AG10803 (cell line): Measurements from ENCODE around the gene FNIP2.

Experiments
- DNase-seq: peaks from one replicate; pipeline ENCODE4 v3.0.0; 2010; ENCODE audit warnings: low read depth
- H3K4me3 ChIP-seq: 2 replicates; pipeline ENCODE4 v1.5.1; 2011; ENCODE audit warnings: mild to moderate bottlenecking, low read length, control low read depth
- TF ChIP-seq, protein P1 (sequence below): conservative IDR thresholded peaks from 2 replicates; pipeline ENCODE4 v1.5.1; 2011; ENCODE audit warnings: mild to moderate bottlenecking, low read length, control low read depth, inconsistent platforms

Gene FNIP2

GRCh38 chr4:158845311-158846041 is 76.7 kb downstream of the FNIP2 start:
- TF ChIP-seq, protein P1, sequence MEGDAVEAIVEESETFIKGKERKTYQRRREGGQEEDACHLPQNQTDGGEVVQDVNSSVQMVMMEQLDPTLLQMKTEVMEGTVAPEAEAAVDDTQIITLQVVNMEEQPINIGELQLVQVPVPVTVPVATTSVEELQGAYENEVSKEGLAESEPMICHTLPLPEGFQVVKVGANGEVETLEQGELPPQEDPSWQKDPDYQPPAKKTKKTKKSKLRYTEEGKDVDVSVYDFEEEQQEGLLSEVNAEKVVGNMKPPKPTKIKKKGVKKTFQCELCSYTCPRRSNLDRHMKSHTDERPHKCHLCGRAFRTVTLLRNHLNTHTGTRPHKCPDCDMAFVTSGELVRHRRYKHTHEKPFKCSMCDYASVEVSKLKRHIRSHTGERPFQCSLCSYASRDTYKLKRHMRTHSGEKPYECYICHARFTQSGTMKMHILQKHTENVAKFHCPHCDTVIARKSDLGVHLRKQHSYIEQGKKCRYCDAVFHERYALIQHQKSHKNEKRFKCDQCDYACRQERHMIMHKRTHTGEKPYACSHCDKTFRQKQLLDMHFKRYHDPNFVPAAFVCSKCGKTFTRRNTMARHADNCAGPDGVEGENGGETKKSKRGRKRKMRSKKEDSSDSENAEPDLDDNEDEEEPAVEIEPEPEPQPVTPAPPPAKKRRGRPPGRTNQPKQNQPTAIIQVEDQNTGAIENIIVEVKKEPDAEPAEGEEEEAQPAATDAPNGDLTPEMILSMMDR: no peak
- H3K4me3 ChIP-seq: no peak overlapping the region
- no peak for DNase-seq

DNA sequence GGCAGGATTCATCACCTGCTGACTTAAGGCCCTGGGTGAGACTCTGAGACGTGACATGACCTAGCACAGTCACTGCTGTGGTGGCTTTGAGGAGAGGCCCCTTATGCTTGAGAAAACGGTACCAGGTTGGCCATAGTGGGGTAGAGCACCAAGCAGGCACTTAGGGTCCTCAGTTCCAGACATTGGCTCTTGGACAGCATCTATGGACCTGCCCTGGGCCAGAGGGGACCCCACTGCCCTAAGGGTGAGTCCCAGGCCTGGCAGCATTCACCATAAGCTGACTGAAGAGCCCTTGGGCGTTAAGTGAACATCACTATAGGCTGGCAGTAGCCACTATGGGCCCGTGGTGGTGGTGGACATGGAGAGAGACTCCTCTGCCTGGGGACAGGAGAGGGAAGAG is 78.7 kb downstream of the FNIP2 start:
- TF ChIP-seq, protein P1: no peak
- DNase-seq: no peak
- H3K4me3 ChIP-seq: no peak overlapping the region

GRCh38 chr4:158849681-158850080 is 80.9 kb downstream of the FNIP2 start:
- DNase-seq: no peak
- H3K4me3 ChIP-seq: no peak overlapping the region
- TF ChIP-seq, protein P1: no peak

- no peak for DNase-seq
- no peak overlapping the region for H3K4me3 ChIP-seq
- TF ChIP-seq, protein P1: no peak
These were observed 81.5 kb downstream of the FNIP2 start for GRCh38 chr4:158850371-158850770.

GRCh38 chr4:158850800-158851644 is 82.2 kb downstream of the FNIP2 start:
- TF ChIP-seq, protein P1: peak; percentile 76
- no peak overlapping the region for H3K4me3 ChIP-seq
- peak; percentile 53 for DNase-seq

DNA sequence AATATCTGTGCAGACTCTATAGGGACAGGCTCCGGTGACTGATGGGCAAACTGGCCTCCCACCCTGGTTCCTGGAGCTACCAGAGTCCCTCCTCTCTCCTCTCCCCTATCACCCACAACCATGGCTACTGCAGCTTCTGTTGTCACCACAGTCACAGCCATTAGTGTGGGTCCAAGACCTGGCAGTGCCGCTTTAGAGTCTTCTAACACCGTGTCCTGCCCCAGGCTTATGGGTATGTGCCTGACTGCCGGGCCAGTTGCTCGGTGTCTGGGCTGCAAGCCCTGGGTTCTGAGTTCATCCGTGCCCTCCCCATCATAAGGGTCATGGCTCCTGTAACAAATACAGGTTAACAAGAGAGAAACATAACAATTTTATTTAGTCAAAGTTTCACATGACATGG is 85.4 kb downstream of the FNIP2 start:
- TF ChIP-seq, protein P1: no peak
- H3K4me3 ChIP-seq: no peak overlapping the region
- DNase-seq: no peak
